ENCODE measurements around the gene DUSP14.

- TF ChIP-seq CTCF (IDR thresholded peaks at IDR 0.05) = no peak
- TF ChIP-seq JUN (CRISPR knock-in tag; IDR thresholded peaks at IDR 0.05) = no peak
- TF ChIP-seq CREB1 (CRISPR knock-in tag; IDR thresholded peaks at IDR 0.05) = no peak
- TF ChIP-seq, protein P1, sequence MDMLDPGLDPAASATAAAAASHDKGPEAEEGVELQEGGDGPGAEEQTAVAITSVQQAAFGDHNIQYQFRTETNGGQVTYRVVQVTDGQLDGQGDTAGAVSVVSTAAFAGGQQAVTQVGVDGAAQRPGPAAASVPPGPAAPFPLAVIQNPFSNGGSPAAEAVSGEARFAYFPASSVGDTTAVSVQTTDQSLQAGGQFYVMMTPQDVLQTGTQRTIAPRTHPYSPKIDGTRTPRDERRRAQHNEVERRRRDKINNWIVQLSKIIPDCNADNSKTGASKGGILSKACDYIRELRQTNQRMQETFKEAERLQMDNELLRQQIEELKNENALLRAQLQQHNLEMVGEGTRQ (CRISPR knock-in tag; IDR thresholded peaks at IDR 0.05) = no peak
- TF ChIP-seq PREB (CRISPR knock-in tag; IDR thresholded peaks at IDR 0.05; ENCODE audit: borderline replicate concordance) = no peak
- TF ChIP-seq ZNF263 (CRISPR knock-in tag; IDR thresholded peaks at IDR 0.05; ENCODE audit: low read depth) = no peak
- TF ChIP-seq, protein P2, sequence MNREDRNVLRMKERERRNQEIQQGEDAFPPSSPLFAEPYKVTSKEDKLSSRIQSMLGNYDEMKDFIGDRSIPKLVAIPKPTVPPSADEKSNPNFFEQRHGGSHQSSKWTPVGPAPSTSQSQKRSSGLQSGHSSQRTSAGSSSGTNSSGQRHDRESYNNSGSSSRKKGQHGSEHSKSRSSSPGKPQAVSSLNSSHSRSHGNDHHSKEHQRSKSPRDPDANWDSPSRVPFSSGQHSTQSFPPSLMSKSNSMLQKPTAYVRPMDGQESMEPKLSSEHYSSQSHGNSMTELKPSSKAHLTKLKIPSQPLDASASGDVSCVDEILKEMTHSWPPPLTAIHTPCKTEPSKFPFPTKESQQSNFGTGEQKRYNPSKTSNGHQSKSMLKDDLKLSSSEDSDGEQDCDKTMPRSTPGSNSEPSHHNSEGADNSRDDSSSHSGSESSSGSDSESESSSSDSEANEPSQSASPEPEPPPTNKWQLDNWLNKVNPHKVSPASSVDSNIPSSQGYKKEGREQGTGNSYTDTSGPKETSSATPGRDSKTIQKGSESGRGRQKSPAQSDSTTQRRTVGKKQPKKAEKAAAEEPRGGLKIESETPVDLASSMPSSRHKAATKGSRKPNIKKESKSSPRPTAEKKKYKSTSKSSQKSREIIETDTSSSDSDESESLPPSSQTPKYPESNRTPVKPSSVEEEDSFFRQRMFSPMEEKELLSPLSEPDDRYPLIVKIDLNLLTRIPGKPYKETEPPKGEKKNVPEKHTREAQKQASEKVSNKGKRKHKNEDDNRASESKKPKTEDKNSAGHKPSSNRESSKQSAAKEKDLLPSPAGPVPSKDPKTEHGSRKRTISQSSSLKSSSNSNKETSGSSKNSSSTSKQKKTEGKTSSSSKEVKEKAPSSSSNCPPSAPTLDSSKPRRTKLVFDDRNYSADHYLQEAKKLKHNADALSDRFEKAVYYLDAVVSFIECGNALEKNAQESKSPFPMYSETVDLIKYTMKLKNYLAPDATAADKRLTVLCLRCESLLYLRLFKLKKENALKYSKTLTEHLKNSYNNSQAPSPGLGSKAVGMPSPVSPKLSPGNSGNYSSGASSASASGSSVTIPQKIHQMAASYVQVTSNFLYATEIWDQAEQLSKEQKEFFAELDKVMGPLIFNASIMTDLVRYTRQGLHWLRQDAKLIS (CRISPR knock-in tag; IDR thresholded peaks at IDR 0.05; ENCODE audit: borderline replicate concordance) = no peak
- TF ChIP-seq SP1 (CRISPR knock-in tag; conservative IDR thresholded peaks at IDR 0.05) = no peak
- no peak for TF ChIP-seq NR3C1 (CRISPR knock-in tag; conservative IDR thresholded peaks at IDR 0.05; ENCODE audit: low read depth)
- no peak for TF ChIP-seq PRDM15 (CRISPR knock-in tag; IDR thresholded peaks at IDR 0.05)
- no peak for TF ChIP-seq CBFB (CRISPR knock-in tag; IDR thresholded peaks at IDR 0.05; ENCODE audit: low read depth)
- no peak for TF ChIP-seq ZNF416 (CRISPR knock-in tag; IDR thresholded peaks at IDR 0.05)
Measured at GRCh38 chr17:37505333-37505732, 15.6 kb downstream of the DUSP14 start.

Measured in WTC11 (cell line).